ENCODE measurements around the gene EML6. TPM values are rescaled to one million over a fixed set of nuclear protein-coding genes. Genes with fewer than 3 reads are reported as not detected.
A peak's percentile ranks its signal among the peaks of the same experiment; 100 is the strongest.

Gene EML6
- total RNA-seq, 1 donor from 2014 or later, result 0.39 TPM

DNA sequence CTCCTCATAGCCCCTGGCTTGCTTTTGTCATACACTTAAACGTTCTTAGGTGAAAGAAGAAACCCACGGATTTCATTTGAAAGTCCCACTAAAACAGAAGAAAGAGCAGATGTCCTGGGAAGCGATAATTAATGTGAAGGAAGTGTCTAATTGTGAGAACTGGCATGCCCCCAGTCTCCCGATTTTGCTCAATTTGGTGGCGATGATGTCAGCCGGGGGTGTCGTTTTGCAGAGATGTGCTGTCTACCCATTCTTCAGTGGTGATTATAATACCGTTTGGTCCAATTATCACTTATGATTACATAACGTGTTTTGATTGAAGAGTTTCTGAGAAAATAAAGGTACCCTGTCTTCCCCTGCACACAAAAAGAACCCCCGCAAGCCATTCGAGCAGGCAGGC, 223.7 kb downstream of the EML6 start:
- no peaks in the 10 kb centered on the region for H3K36me3 Mint-ChIP-seq
- Histone ChIP-seq H3K79me2 (ENCODE audit: low read depth) (no peaks in the 10 kb centered on the region), H3K4me1 (peaks cover 31% of the 10 kb centered on the region), H3K27me3 (no peaks in the 10 kb centered on the region), H3K27ac (no peak overlapping the region), H3K36me3 (no peaks in the 10 kb centered on the region), H3F3A (ENCODE audit: low read depth) (no peaks in the 10 kb centered on the region), H4K20me1 (ENCODE audit: low read depth) (no peaks in the 10 kb centered on the region), H3K4me2 (peak overlapping the region; percentile 1), H3K9ac (no peak overlapping the region), H3K9me3 (ENCODE audit: low read depth) (no peaks in the 10 kb centered on the region), H2AFZ (replicated peaks) (no peak overlapping the region), H3K4me3 (no peak overlapping the region)
- H3K27me3 Mint-ChIP-seq (ENCODE audit: insufficient read depth, low read depth), result no peaks in the 10 kb centered on the region
- TF ChIP-seq, protein P1, sequence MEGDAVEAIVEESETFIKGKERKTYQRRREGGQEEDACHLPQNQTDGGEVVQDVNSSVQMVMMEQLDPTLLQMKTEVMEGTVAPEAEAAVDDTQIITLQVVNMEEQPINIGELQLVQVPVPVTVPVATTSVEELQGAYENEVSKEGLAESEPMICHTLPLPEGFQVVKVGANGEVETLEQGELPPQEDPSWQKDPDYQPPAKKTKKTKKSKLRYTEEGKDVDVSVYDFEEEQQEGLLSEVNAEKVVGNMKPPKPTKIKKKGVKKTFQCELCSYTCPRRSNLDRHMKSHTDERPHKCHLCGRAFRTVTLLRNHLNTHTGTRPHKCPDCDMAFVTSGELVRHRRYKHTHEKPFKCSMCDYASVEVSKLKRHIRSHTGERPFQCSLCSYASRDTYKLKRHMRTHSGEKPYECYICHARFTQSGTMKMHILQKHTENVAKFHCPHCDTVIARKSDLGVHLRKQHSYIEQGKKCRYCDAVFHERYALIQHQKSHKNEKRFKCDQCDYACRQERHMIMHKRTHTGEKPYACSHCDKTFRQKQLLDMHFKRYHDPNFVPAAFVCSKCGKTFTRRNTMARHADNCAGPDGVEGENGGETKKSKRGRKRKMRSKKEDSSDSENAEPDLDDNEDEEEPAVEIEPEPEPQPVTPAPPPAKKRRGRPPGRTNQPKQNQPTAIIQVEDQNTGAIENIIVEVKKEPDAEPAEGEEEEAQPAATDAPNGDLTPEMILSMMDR (IDR thresholded peaks at IDR 0.05), result no peak
- no peak for TF ChIP-seq EZH2phosphoT487 (IDR thresholded peaks at IDR 0.05)
- TF ChIP-seq EZH2 (IDR thresholded peaks at IDR 0.05), result no peak
- DNase-seq (ENCODE audit: low spot score), result no peak
- H3K9me3 Mint-ChIP-seq, result peaks cover 5% of the 10 kb centered on the region
- no peak overlapping the region for H3K4me3 Mint-ChIP-seq
- H3K4me1 Mint-ChIP-seq, result peaks cover 27% of the 10 kb centered on the region
- peak overlapping the region; percentile 67 for H3K27ac Mint-ChIP-seq

DNA sequence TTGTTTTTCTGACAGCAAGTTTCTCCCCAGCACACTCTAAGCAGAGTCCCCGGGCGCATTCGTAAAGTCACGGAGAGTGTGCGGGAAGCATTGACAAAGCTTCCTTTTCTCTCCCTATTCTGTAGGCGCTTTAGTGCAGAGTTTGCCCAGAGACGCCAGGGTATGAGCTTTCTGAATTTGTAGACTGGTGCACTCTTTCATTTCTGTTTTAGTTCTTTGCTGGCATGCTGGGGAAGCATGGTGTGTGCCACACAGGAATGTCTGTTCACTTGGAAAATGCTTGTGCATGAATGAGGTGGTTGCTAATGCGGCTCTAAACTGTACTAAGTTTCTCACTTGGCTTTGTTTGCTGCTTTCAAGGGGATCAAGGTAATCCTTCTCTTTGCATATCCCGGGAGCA, 224.2 kb downstream of the EML6 start:
- TF ChIP-seq, protein P1 (IDR thresholded peaks at IDR 0.05), result no peak
- TF ChIP-seq EZH2phosphoT487 (IDR thresholded peaks at IDR 0.05), result no peak
- H3K27me3 ChIP-seq, result no peaks in the 10 kb centered on the region
- H3K9me3 Mint-ChIP-seq, result peaks cover 5% of the 10 kb centered on the region
- DNase-seq (ENCODE audit: low spot score), result peak; percentile 27
- no peaks in the 10 kb centered on the region for H3F3A ChIP-seq (ENCODE audit: low read depth)
- H3K27ac ChIP-seq, result no peak overlapping the region
- no peak overlapping the region for H3K9ac ChIP-seq
- no peak overlapping the region for H3K4me3 Mint-ChIP-seq
- H3K4me3 ChIP-seq, result no peak overlapping the region
- H3K36me3 Mint-ChIP-seq, result no peaks in the 10 kb centered on the region
- no peaks in the 10 kb centered on the region for H3K36me3 ChIP-seq
- H3K27me3 Mint-ChIP-seq (ENCODE audit: insufficient read depth, low read depth), result no peaks in the 10 kb centered on the region
- H3K79me2 ChIP-seq (ENCODE audit: low read depth), result no peaks in the 10 kb centered on the region
- peaks cover 27% of the 10 kb centered on the region for H3K4me1 Mint-ChIP-seq
- peak overlapping the region; percentile 1 for H3K4me2 ChIP-seq
- H3K9me3 ChIP-seq (ENCODE audit: low read depth), result no peaks in the 10 kb centered on the region
- peaks cover 31% of the 10 kb centered on the region for H3K4me1 ChIP-seq
- H2AFZ ChIP-seq (replicated peaks), result no peak overlapping the region
- no peaks in the 10 kb centered on the region for H4K20me1 ChIP-seq (ENCODE audit: low read depth)
- peak overlapping the region; percentile 67 for H3K27ac Mint-ChIP-seq

DNA sequence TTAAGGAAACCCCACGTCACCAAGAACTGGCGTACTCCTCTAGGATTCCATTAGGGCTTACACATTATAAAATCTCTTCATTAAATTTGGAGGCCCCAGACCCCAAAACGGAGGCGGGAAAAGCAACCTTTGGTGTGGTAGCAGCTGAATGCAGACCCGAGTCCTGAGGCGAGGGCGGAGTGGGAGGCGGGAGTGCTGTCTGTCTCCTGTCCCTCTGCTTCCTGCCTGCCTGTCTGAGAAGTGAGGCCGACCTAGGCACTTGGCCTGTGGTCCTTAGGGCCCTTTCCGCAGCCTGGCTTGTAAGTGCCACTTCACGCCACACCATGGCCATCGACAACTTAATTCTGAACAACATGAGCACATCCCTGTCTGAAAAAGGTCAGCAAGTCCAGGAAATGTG, 224.7 kb downstream of the EML6 start:
- peaks cover 31% of the 10 kb centered on the region for H3K4me1 ChIP-seq
- no peak for TF ChIP-seq EZH2phosphoT487 (IDR thresholded peaks at IDR 0.05)
- no peak for TF ChIP-seq EZH2 (IDR thresholded peaks at IDR 0.05)
- TF ChIP-seq, protein P1 (IDR thresholded peaks at IDR 0.05), result no peak
- H3K27ac Mint-ChIP-seq, result no peak overlapping the region
- H4K20me1 ChIP-seq (ENCODE audit: low read depth), result no peaks in the 10 kb centered on the region
- no peak overlapping the region for H3K4me3 ChIP-seq
- H3K36me3 Mint-ChIP-seq, result no peaks in the 10 kb centered on the region
- no peak overlapping the region for H2AFZ ChIP-seq (replicated peaks)
- H3K9ac ChIP-seq, result no peak overlapping the region
- no peaks in the 10 kb centered on the region for H3K36me3 ChIP-seq
- no peaks in the 10 kb centered on the region for H3K79me2 ChIP-seq (ENCODE audit: low read depth)
- H3K4me2 ChIP-seq, result peak overlapping the region; percentile 1
- H3K9me3 Mint-ChIP-seq, result peaks cover 5% of the 10 kb centered on the region
- DNase-seq (ENCODE audit: low spot score), result no peak
- no peak overlapping the region for H3K27ac ChIP-seq
- no peaks in the 10 kb centered on the region for H3F3A ChIP-seq (ENCODE audit: low read depth)
- H3K4me1 Mint-ChIP-seq, result peaks cover 27% of the 10 kb centered on the region
- H3K9me3 ChIP-seq (ENCODE audit: low read depth), result no peaks in the 10 kb centered on the region
- H3K27me3 ChIP-seq, result no peaks in the 10 kb centered on the region
- H3K27me3 Mint-ChIP-seq (ENCODE audit: insufficient read depth, low read depth), result no peaks in the 10 kb centered on the region
- H3K4me3 Mint-ChIP-seq, result no peak overlapping the region
